Central memory CD8-positive, alpha-beta T cell (primary cell): ENCODE results near the gene UQCRC1.

Source experiments
- ATAC-seq: fragments of 150-1000 bp; cut with Tn5 transposase; replicated peaks from 2 replicates; pipeline ENCODE4 v1.10.0; 2022; ENCODE audit warnings: mild to moderate bottlenecking, moderate FRiP score, moderate number of reproducible peaks; ENCODE audit not compliant: poor library complexity, severe bottlenecking; ENCODE audit errors: extremely low read depth
- DNase-seq, 2 donors: peaks; one replicate each; pipeline ENCODE4 v3.0.0; 2021; ENCODE audit warnings: low spot score in 2 of 2
- H3K27ac Mint-ChIP-seq: one replicate; pipeline ENCODE4 v1.8.0; 2022; ENCODE audit warnings: low read depth, mild to moderate bottlenecking, moderate library complexity, mixed read lengths
- H3K27me3 Mint-ChIP-seq: one replicate; pipeline ENCODE4 v1.8.0; 2022; ENCODE audit warnings: mixed read lengths
- H3K36me3 Mint-ChIP-seq: one replicate; pipeline ENCODE4 v1.8.0; 2022; ENCODE audit warnings: mild to moderate bottlenecking, moderate library complexity, mixed read lengths; ENCODE audit not compliant: insufficient read depth
- H3K4me1 Mint-ChIP-seq: one replicate; pipeline ENCODE4 v1.8.0; 2022; ENCODE audit warnings: mixed read lengths
- H3K4me3 Mint-ChIP-seq: one replicate; pipeline ENCODE4 v1.8.0; 2022; ENCODE audit warnings: mild to moderate bottlenecking, moderate library complexity, mixed read lengths
- H3K9me3 Mint-ChIP-seq: one replicate; pipeline ENCODE4 v1.8.0; 2022; ENCODE audit warnings: mixed read lengths

Gene UQCRC1

GRCh38 chr3:48562367-48563095, 46.9 kb downstream of the UQCRC1 start:
- Mint-ChIP-seq H3K27me3 (peaks cover 10% of the 10 kb centered on the region), H3K36me3 (peaks cover 2% of the 10 kb centered on the region), H3K4me3 (no peak overlapping the region), H3K27ac (peak overlapping the region; percentile 16), H3K9me3 (no peaks in the 10 kb centered on the region), H3K4me1 (peaks cover 28% of the 10 kb centered on the region)
- no peak for DNase-seq
- ATAC-seq: no peak

DNA sequence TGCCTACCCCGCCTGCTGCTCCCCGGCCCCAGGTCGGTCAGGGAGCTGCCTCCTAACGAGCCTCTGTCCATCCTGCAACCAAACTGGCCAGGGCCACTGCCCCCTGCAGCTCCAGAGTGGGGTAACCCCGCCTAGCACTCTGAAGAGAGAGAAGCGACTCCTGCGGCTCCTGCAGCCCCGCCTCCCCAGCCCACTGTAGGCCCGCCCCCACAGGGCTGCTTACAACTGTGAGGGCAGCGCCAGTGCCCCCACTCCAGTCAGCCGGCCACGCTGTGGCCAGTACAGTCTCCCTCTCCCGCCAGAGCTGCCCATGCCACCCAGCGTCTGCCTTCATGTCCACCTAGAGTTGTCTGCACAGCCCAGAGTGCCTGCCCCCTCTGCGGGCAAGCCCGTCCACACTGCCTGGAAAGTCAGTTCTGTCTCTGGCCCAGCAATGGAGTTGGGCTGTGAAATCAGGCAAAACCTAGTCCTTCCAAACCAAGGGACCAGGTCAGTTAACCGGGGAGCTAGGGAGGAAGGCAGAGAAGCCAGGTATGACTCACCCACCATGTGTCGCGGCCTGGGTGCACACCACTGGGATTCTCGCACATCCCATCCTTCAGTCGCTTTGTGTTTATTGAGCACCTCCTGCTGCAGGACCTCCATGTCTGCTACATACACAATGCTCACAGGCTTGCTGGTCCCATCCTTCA, 48.3 kb downstream of the UQCRC1 start:
- Mint-ChIP-seq H3K4me3 (no peak overlapping the region), H3K36me3 (peaks cover 8% of the 10 kb centered on the region), H3K4me1 (peaks cover 38% of the 10 kb centered on the region), H3K27ac (no peak overlapping the region), H3K27me3 (peaks cover 10% of the 10 kb centered on the region), H3K9me3 (no peaks in the 10 kb centered on the region)
- no peak for DNase-seq
- ATAC-seq: no peak

GRCh38 chr3:48560648-48561018, 48.8 kb downstream of the UQCRC1 start:
- H3K36me3 Mint-ChIP-seq: peaks cover 8% of the 10 kb centered on the region
- no peak overlapping the region for H3K27ac Mint-ChIP-seq
- peaks cover 38% of the 10 kb centered on the region for H3K4me1 Mint-ChIP-seq
- no peak for DNase-seq
- no peaks in the 10 kb centered on the region for H3K9me3 Mint-ChIP-seq
- H3K4me3 Mint-ChIP-seq: no peak overlapping the region
- no peak for ATAC-seq
- H3K27me3 Mint-ChIP-seq: peaks cover 10% of the 10 kb centered on the region

DNA sequence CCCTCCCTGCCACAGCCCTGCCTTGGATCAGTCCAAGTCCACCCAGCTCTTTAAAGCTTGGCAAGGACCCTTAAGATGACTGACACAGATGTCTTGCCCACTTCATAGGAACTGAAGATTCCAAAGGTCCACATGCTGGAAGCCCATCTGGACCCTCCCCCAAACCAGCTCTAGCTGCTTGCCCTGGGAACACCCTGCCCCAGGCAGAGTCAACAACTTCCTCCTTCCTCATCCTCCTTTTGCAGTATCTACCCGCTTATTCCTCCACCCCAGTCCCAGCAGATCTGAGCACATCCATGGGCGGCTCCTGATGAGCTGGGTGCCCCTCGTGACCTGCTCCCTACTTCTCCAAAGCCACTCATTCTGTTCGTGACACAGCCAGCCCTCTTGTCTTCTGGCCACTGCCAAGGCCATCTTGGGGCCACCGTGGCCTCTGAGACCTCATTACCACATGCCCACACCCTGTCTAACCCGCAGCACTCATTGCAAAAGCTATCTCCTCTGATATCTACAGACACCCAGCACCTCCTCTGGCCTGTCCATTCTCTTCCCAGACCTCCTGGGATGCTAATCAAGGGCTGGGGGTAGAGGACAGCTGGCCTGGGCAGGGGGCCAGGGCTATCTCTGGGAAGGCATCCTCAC, 50.8 kb downstream of the UQCRC1 start:
- peak overlapping the region; percentile 71 for H3K27ac Mint-ChIP-seq
- peaks cover 10% of the 10 kb centered on the region for H3K27me3 Mint-ChIP-seq
- H3K4me1 Mint-ChIP-seq: peaks cover 38% of the 10 kb centered on the region
- H3K4me3 Mint-ChIP-seq: peak overlapping the region; percentile 87
- H3K36me3 Mint-ChIP-seq: peaks cover 8% of the 10 kb centered on the region
- no peak for ATAC-seq
- no peak for DNase-seq
- H3K9me3 Mint-ChIP-seq: no peaks in the 10 kb centered on the region

GRCh38 chr3:48556796-48557626, 52.4 kb downstream of the UQCRC1 start, which contains the start of gene PFKFB4:
Gene PFKFB4 (minus strand): TSS chr3:48556803. CDS start chr3:48556777, 26 bp downstream.
- peaks cover 10% of the 10 kb centered on the region for H3K27me3 Mint-ChIP-seq
- H3K9me3 Mint-ChIP-seq: no peaks in the 10 kb centered on the region
- DNase-seq (peak; percentile 99 to 100), ATAC-seq (peak; percentile 92)
- H3K27ac Mint-ChIP-seq: peak within 1 kb of the TSS; percentile 88
- peaks cover 32% of the 10 kb centered on the region for H3K4me1 Mint-ChIP-seq
- peak within 1 kb of the TSS; percentile 87 for H3K4me3 Mint-ChIP-seq
- peaks cover 8% of the 10 kb centered on the region for H3K36me3 Mint-ChIP-seq

GRCh38 chr3:48555949-48556795, 53.3 kb downstream of the UQCRC1 start:
- DNase-seq (no peak), ATAC-seq (no peak)
- peaks cover 8% of the 10 kb centered on the region for H3K36me3 Mint-ChIP-seq
- H3K27me3 Mint-ChIP-seq: peaks cover 10% of the 10 kb centered on the region
- peaks cover 32% of the 10 kb centered on the region for H3K4me1 Mint-ChIP-seq
- peak overlapping the region; percentile 88 for H3K27ac Mint-ChIP-seq
- no peaks in the 10 kb centered on the region for H3K9me3 Mint-ChIP-seq
- H3K4me3 Mint-ChIP-seq: peak overlapping the region; percentile 87

DNA sequence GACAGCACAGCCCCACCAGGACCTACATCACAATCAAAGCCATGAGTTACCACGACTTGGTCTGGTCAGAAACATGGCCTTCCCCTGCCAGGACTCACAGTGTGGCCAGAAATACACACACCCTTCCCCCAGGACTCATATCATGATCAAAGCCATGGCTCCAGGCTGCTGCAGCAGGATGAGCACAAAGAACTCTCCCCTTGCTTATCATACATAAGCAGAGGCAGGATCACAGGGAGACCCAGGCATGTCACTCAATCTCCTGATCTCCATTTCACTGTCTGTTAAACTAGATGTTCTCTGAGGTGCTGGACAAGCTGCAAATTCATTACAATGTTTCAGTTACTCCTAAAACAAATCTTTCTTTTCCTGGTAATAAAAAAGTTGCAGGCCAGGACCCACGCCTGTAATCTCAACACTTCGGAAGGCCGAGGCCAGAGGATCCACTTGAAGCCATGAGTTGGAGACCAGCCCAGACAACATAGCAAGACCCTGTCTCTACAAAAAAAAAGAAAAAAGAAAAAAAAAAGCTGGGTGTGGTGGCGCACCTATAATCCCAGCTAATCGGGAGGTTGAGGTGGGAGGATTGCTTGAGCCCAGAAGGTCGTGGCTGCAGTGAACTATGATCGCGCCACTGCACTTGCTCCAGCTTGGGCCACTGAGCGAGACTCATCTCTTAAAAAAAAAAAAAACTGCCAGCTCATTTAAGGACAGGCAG, 54.1 kb downstream of the UQCRC1 start:
- Mint-ChIP-seq H3K4me3 (peak overlapping the region; percentile 87), H3K27ac (no peak overlapping the region), H3K4me1 (peaks cover 32% of the 10 kb centered on the region), H3K36me3 (peaks cover 10% of the 10 kb centered on the region), H3K27me3 (peaks cover 10% of the 10 kb centered on the region), H3K9me3 (no peaks in the 10 kb centered on the region)
- ATAC-seq: no peak
- DNase-seq: no peak

DNA sequence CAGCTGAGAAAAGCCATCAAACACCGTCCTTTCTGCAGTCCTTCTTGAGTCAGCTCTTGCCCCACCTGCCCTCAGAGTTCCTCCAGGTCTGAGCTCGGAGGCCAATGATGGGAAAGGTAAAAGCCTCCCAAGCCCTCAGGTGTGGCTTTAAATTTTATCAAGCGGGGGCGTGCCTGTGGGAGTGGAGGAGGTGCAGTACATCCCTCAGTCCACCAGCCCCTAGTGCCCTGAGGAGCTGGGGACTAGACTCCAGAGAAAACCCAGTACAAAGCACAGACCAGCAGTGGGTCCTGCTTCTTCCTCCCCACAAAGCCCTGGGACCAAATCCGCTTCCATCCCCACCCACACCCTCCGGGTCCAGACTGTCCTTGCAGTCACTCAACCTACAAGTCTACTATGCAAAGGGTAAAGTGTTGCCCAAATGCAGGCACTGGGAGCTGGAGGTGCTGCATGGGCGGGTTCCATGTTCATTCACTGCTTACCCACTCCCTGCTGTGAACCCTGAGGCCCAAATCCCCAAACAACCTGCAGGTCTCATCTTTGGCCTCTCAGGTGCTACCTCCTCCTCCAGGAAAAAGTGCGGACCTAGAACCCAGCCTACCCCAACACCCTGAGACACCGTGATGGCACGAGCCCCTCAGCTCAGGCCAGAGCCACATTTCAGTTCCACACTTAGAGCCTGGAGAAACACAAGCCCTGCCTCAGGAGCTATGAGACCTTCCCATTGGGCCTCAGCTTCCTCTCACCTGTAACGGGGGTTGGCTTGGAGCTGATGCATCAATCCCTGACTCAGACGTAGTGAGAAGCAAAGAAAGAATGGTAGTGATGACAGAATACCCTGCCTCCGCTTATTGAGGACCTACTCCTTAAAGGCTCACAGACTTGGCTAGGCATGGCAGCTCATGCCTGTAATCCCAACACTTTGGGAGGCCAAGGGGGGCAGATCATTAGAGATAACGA, 55.3 kb downstream of the UQCRC1 start:
- Mint-ChIP-seq H3K4me1 (peaks cover 21% of the 10 kb centered on the region), H3K9me3 (no peaks in the 10 kb centered on the region), H3K27me3 (no peaks in the 10 kb centered on the region), H3K27ac (no peak overlapping the region), H3K36me3 (peaks cover 10% of the 10 kb centered on the region), H3K4me3 (no peak overlapping the region)
- DNase-seq: no peak
- ATAC-seq: no peak

DNA sequence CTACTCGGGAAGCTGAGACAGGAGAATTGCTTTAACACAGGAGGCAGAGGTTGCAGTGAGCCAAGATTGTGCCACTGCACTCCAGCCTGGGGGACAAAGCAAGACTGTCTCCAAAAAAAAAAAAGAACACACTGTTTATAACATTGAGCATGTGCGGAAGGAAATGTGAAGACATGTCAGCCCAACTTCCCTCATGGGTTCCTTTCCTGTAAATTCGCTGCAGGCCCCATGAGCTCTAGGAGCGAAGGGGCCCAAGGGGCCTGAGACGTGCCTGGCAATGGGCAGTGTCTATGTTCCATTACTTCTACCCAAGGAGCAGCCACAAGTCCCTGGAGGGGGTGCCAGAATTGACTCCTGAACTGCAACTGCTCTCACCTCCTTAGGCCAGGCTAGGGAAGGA, 56.1 kb downstream of the UQCRC1 start:
- DNase-seq (no peak), ATAC-seq (no peak)
- H3K4me3 Mint-ChIP-seq: no peak overlapping the region
- H3K9me3 Mint-ChIP-seq: no peaks in the 10 kb centered on the region
- H3K27ac Mint-ChIP-seq: no peak overlapping the region
- no peaks in the 10 kb centered on the region for H3K27me3 Mint-ChIP-seq
- peaks cover 20% of the 10 kb centered on the region for H3K4me1 Mint-ChIP-seq
- peaks cover 10% of the 10 kb centered on the region for H3K36me3 Mint-ChIP-seq

DNA sequence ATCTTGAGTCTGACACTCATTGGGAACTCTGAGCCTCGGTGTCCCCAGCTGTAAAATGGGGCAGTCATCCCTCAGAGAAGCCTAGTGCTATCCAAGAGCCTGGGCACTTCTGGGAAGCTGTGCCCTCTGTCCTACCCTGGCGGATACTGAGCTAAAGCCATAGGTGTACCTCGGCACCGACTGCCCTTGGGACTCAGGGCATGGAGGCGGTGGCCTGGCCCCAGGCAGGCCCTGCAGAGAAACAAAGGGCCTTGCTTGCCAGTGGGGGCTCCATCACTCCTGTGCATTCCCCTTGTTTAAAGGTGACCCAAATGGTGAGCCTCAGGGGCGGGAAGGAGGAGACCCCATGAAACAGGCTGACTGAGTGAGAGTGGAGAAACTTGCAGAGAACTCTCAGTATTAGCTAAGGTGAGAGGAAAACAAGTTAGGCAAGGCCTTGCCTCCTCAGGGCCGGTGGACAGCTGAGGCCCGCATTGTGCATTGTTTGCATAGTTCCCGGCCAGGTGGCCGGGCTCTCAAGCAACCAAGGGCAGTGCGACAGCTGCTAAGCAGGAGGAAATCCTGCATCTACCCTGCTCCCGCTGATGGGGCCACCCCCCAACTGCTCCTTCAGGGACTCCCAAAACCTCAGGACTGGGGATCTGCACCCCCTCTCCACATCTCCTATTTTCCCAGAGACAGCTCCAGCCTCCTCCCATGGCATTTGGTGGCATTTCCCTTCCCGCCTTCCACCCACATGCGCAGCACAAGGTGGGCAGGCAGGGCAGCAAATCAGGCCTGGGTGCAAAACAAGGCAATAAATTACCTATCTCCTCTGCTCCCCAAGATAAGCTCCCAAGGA, 57.1 kb downstream of the UQCRC1 start:
- Mint-ChIP-seq H3K9me3 (no peaks in the 10 kb centered on the region), H3K4me1 (peaks cover 14% of the 10 kb centered on the region), H3K36me3 (peaks cover 8% of the 10 kb centered on the region), H3K27ac (no peak overlapping the region), H3K4me3 (no peak overlapping the region), H3K27me3 (no peaks in the 10 kb centered on the region)
- ATAC-seq (no peak), DNase-seq (no peak)
